ENCODE data around the gene ADA. TPM values are rescaled to one million over a fixed set of nuclear protein-coding genes. Genes with fewer than 3 reads are reported as not detected.

Gene ADA
- total and polyA plus RNA-seq, 9 of the 15 experiments (the other 6 are each of a cell fraction or from before 2014, with no cell fraction given): 2.4 to 26.1 (median 5.3) TPM

GRCh38 chr20:44609516-44610312 is 41.8 kb downstream of the ADA start (continued):
- TF ChIP-seq RREB1 (CRISPR knock-in tag; IDR thresholded peaks at IDR 0.05) (0 out of 2 replicates have a peak, but pooled peaks have one; percentile 27), SMAD4 (CRISPR knock-in tag; conservative IDR thresholded peaks at IDR 0.05) (peak; percentile 32; the same call in 1 of the 2 replicates), DEAF1 (CRISPR knock-in tag; IDR thresholded peaks at IDR 0.05) (peak; percentile 96), USF2 (CRISPR knock-in tag; IDR thresholded peaks at IDR 0.05) (no peak), ZNF212 (CRISPR knock-in tag; IDR thresholded peaks at IDR 0.05) (no peak), MTF1 (CRISPR knock-in tag; IDR thresholded peaks at IDR 0.05; ENCODE audit: borderline replicate concordance) (no peak), TFAP4 (CRISPR knock-in tag; IDR thresholded peaks at IDR 0.05; ENCODE audit: borderline replicate concordance) (peak; percentile 55; the same call in 1 of the 2 replicates), ZNF239 (CRISPR knock-in tag; IDR thresholded peaks at IDR 0.05) (peak; percentile 32; the same call in 1 of the 2 replicates), ZNF740 (CRISPR knock-in tag; IDR thresholded peaks at IDR 0.05) (no peak), ZNF740 (tag; IDR thresholded peaks at IDR 0.05) (no peak), BHLHE40 (IDR thresholded peaks at IDR 0.05; ENCODE audit: low read length) (peak; percentile 73)
